ENCODE measurements around the gene APOL4. TPM values are rescaled to one million over a fixed set of nuclear protein-coding genes. Genes with fewer than 3 reads are reported as not detected.

The APOL4 gene
- total and polyA plus RNA-seq, 2 of the 4 experiments (the other 2 are of a cell fraction) = 0.07 TPM; not detected in 1

- Histone ChIP-seq H2AK5ac (ENCODE audit: low read depth, low read length) (no peak overlapping the region), H3K9me3 (ENCODE audit: control insufficient read depth, insufficient read depth, low read length) (no peaks in the 10 kb centered on the region), H3K4me3 (ENCODE audit: insufficient read depth, low read depth, low read length) (no peak overlapping the region), H2BK5ac (ENCODE audit: low read depth, low read length, poor library complexity, severe bottlenecking) (no peak overlapping the region), H3K4me2 (ENCODE audit: low read depth, low read length) (no peak overlapping the region), H3K4ac (ENCODE audit: low read depth, low read length) (no peak overlapping the region), H2AK9ac (replicated peaks; ENCODE audit: low read depth, low read length, poor library complexity) (peak overlapping the region; percentile 44), H3K14ac (replicated peaks; ENCODE audit: low read depth, low read length) (no peak overlapping the region), H3K36me3 (ENCODE audit: control insufficient read depth, insufficient read depth, low read length) (no peaks in the 10 kb centered on the region), H3K27ac (ENCODE audit: insufficient read depth, low read length) (no peak overlapping the region), H2BK120ac (ENCODE audit: low read depth, low read length) (no peak overlapping the region), H4K91ac (ENCODE audit: insufficient read depth, low read depth, low read length) (no peak overlapping the region), H4K20me1 (ENCODE audit: insufficient read depth, low read length) (no peaks in the 10 kb centered on the region), H3K18ac (ENCODE audit: low read depth, low read length) (no peak overlapping the region), H2BK15ac (ENCODE audit: low read depth, low read length) (no peak overlapping the region), H3K79me1 (ENCODE audit: low read depth in 1 of 2, low read length in 2 of 2) (no peaks in the 10 kb centered on the region), H2BK20ac (ENCODE audit: low read depth, low read length) (no peak overlapping the region), H3K23ac (ENCODE audit: low read depth, low read length) (no peak overlapping the region), H4K5ac (ENCODE audit: low read depth, low read length) (no peak overlapping the region), H2AFZ (replicated peaks; ENCODE audit: low read length, poor library complexity) (peak overlapping the region; percentile 68), H3K9me1 (ENCODE audit: insufficient read depth, low read length) (no peaks in the 10 kb centered on the region), H4K8ac (ENCODE audit: low read depth in 2 of 2, low read length in 2 of 2) (0 out of 4 replicates have a peak overlapping the region, but pooled peaks of 1 of the 2 experiments have one; percentile 2), H3K4me1 (ENCODE audit: control insufficient read depth, insufficient read depth, low read length) (no peaks in the 10 kb centered on the region), H3K9ac (ENCODE audit: low read depth, low read length) (no peak overlapping the region), H3K27me3 (ENCODE audit: control insufficient read depth, insufficient read depth, low read length) (peaks cover 12% of the 10 kb centered on the region), H3K56ac (ENCODE audit: extremely low read depth, insufficient read depth, low read length) (no peak overlapping the region)
- DNase-seq (peak; percentile 69), ATAC-seq (ENCODE audit: low read depth) (peak; percentile 96)
- CTCF ChIA-PET = interaction anchor here (0.9 to 1.5 kb wide), 2 partner anchors 37 to 39 kb away, joined by 3 to 4 read pairs; no protein-coding TSS in a partner anchor
- intact Hi-C loops (cut with micrococcal nuclease) (loop anchor here (1.0 to 5.0 kb wide), 3 partner anchors 35 to 342 kb away; no protein-coding TSS in a partner anchor), dilution Hi-C loops (cut with HindIII; ENCODE audit: low sequenced_read_pairs, unreplicated experiment) (no loop called here), in situ Hi-C loops (cut with MboI; ENCODE audit: low sequenced_read_pairs) (loop anchor here (5.0 kb wide), 2 partner anchors 37 to 342 kb away; no protein-coding TSS in a partner anchor)
- POLR2A ChIA-PET (ENCODE audit: unreplicated experiment) = no interaction called here
- 13% methylated on average over 3 of the region's 12 CpGs; no CpG with 5 or more reads in 1 of the 2 experiments for whole genome bisulfite sequencing, 2 experiments (ENCODE audit: extremely low coverage in 2 of 2, insufficient read length in 1 of 2)
- no TSS peak for BruUV-seq (replicated peaks)
- TF ChIP-seq FOS (IDR thresholded peaks at IDR 0.05; ENCODE audit: low read depth, low read length) (no peak), CEBPB (IDR thresholded peaks at IDR 0.05; ENCODE audit: low read depth, low read length) (no peak), POLR2A (IDR thresholded peaks at IDR 0.05; ENCODE audit: low read depth, low read length) (no peak), RCOR1 (IDR thresholded peaks at IDR 0.05; ENCODE audit: insufficient replicate concordance, low read length) (no peak), CTCF (conservative IDR thresholded peaks at IDR 0.05; ENCODE audit: low read depth, low read length) (peak; percentile 81), MAFK (IDR thresholded peaks at IDR 0.05; ENCODE audit: low read depth, low read length) (no peak), MXI1 (IDR thresholded peaks at IDR 0.05; ENCODE audit: borderline replicate concordance, low read depth, low read length) (no peak), SMC3 (IDR thresholded peaks at IDR 0.05; ENCODE audit: low read depth, low read length) (peak; percentile 71), RFX5 (IDR thresholded peaks at IDR 0.05; ENCODE audit: low read depth, low read length) (no peak), BHLHE40 (IDR thresholded peaks at IDR 0.05; ENCODE audit: low read depth, low read length) (no peak), NFE2L2 (IDR thresholded peaks at IDR 0.05; ENCODE audit: low read depth, low read length) (no peak), MAZ (IDR thresholded peaks at IDR 0.05; ENCODE audit: borderline replicate concordance, low read depth, low read length) (no peak), CHD1 (IDR thresholded peaks at IDR 0.05; ENCODE audit: low read depth, low read length) (no peak)
- TF ChIP-seq, protein P1, sequence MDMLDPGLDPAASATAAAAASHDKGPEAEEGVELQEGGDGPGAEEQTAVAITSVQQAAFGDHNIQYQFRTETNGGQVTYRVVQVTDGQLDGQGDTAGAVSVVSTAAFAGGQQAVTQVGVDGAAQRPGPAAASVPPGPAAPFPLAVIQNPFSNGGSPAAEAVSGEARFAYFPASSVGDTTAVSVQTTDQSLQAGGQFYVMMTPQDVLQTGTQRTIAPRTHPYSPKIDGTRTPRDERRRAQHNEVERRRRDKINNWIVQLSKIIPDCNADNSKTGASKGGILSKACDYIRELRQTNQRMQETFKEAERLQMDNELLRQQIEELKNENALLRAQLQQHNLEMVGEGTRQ (IDR thresholded peaks at IDR 0.05; ENCODE audit: low read depth, low read length) = no peak
- TF ChIP-seq, protein P2, sequence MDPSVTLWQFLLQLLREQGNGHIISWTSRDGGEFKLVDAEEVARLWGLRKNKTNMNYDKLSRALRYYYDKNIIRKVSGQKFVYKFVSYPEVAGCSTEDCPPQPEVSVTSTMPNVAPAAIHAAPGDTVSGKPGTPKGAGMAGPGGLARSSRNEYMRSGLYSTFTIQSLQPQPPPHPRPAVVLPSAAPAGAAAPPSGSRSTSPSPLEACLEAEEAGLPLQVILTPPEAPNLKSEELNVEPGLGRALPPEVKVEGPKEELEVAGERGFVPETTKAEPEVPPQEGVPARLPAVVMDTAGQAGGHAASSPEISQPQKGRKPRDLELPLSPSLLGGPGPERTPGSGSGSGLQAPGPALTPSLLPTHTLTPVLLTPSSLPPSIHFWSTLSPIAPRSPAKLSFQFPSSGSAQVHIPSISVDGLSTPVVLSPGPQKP (IDR thresholded peaks at IDR 0.05; ENCODE audit: borderline replicate concordance, low read depth, low read length) = no peak
Observed at GRCh38 chr22:36144886-36145541, 56.6 kb downstream of the APOL4 start.
